AG04450 (cell line): ENCODE results near the gene DOCK3. TPM values are rescaled to one million over a fixed set of nuclear protein-coding genes. Genes with fewer than 3 reads are reported as not detected.

ENCODE experiments used
- CTCF ChIA-PET: fragments of 300-600, 350-600 bp; formaldehyde crosslinking; extraction: SDS; loops from one replicate; lab custom pipeline; 2022; ENCODE audit warnings: antibody characterized with exemption, inconsistent platforms; lab: Charles Lee
- POLR2A ChIA-PET: fragments of 350-600 bp; formaldehyde crosslinking; extraction: SDS; loops from one replicate; lab custom pipeline; 2021; ENCODE audit warnings: antibody characterized with exemption, inconsistent platforms; lab: Yijun Ruan, JAX
- DNase-seq: peaks from one replicate; pipeline ENCODE4 v3.0.0-alpha.2; 2011; ENCODE audit warnings: low read depth, low spot score
- H3K27ac ChIP-seq: one replicate; pipeline ENCODE4 v1.5.1; 2012; ENCODE audit warnings: low read depth, low read length, control low read depth
- H3K27me3 ChIP-seq: one replicate; pipeline ENCODE4 v1.6.0; 2012; ENCODE audit warnings: low read length; ENCODE audit not compliant: control insufficient read depth, insufficient read depth
- H3K4me3 ChIP-seq: 2 replicates; pipeline ENCODE4 v1.5.1; 2011; ENCODE audit warnings: mild to moderate bottlenecking, low read depth, low read length, control low read depth
- H3K9me3 ChIP-seq: 2 replicates; pipeline ENCODE4 v1.5.1; 2012; ENCODE audit warnings: low read length; ENCODE audit not compliant: control insufficient read depth, insufficient read depth
- CTCF ChIP-seq: IDR thresholded peaks from 2 replicates; pipeline ENCODE4 v1.5.1; 2011; ENCODE audit warnings: low read depth, low read length, control low read depth, inconsistent platforms
- polyA plus RNA-seq: library from polyadenylated mRNA; depleted of rRNA; stranded (reverse); fragments of >200 nt; gene quantifications from 2 replicates; pipeline ENCODE4 v1.2.3, GENCODE V29; 2011

DOCK3 gene
- polyA plus RNA-seq, 1 experiment = 0.07 TPM

- no peaks in the 10 kb centered on the region; the same call in 1 of the 2 replicates for H3K9me3 ChIP-seq
- H3K4me3 ChIP-seq = no peak overlapping the region
- ChIA-PET CTCF (interaction anchor here (0.8 to 2.8 kb wide), 2 partner anchors 11 to 283 kb away, joined by 3 to 9 read pairs; no protein-coding TSS in a partner anchor), POLR2A (interaction anchor here (0.5 kb wide), 1 partner anchor 117 kb away, joined by 6 read pairs; the partner anchor contains the start of gene DCAF1)
- H3K27ac ChIP-seq = no peak overlapping the region
- no peaks in the 10 kb centered on the region for H3K27me3 ChIP-seq
- no peak for TF ChIP-seq CTCF
- DNase-seq = no peak
These were observed 708.3 kb downstream of the DOCK3 start for GRCh38 chr3:51382947-51383578.

DNA sequence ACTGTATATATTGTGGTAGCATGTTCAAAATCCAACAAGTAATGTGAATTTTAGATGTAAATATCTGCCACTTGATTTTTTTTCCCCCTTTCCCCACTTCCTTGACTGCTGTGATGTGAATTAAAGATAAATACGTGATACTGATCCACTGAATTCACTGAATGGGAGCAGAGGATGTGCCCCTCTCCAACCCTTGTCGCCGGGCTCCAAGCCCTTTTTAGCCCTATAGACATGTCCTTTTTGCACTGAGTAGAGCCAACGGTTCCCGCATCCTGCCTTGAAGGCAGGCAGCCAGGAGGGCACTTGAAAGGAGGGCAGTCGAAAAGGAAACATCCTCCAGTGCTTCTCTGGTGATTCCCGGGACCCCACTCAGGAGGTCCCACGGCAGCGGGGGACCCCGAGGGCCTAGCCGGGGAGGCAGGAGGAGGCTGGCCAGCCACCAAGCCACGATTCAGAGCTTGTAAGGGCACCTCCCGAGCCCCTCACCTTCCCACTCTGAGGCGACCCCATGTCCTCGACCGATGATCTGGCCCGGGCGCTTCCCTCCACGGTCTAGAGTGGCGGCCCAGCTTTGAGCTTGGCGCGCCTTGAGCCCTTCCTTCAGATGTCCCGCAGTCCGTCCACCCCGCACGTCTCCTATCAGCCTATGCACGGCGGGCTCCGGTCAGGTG, 709.5 kb downstream of the DOCK3 start:
- no peak for TF ChIP-seq CTCF
- ChIA-PET POLR2A (interaction anchor here (1.6 to 1.8 kb wide), 2 partner anchors 44 to 815 kb away, joined by 8 to 9 read pairs; partner anchors contain the start of gene HEMK1), CTCF (interaction anchor here (2.8 to 6.7 kb wide), 2 partner anchors 284 to 768 kb away, joined by 9 to 39 read pairs; no protein-coding TSS in a partner anchor)
- no peak for DNase-seq
- peak overlapping the region; percentile 97 for H3K4me3 ChIP-seq
- no peaks in the 10 kb centered on the region for H3K27me3 ChIP-seq
- H3K27ac ChIP-seq = peak overlapping the region; percentile 85
- H3K9me3 ChIP-seq = no peaks in the 10 kb centered on the region; the same call in 1 of the 2 replicates

- DNase-seq = peak; percentile 94
- Histone ChIP-seq H3K4me3 (peak within 1 kb of the TSS; percentile 97), H3K27ac (peak within 1 kb of the TSS; percentile 85), H3K27me3 (no peaks in the 10 kb centered on the region), H3K9me3 (no peaks in the 10 kb centered on the region; the same call in 1 of the 2 replicates)
- no peak for TF ChIP-seq CTCF
- ChIA-PET CTCF (interaction anchor here (1.8 to 6.7 kb wide), 4 partner anchors 44 to 769 kb away, joined by 6 to 39 read pairs (median 8); no protein-coding TSS in a partner anchor), POLR2A (interaction anchor here (0.6 to 1.8 kb wide), 13 partner anchors 9 to 816 kb away, joined by 3 to 9 read pairs (median 4); partner anchors contain the start of genes HEMK1, MAPKAPK3 and RRP9)
These were observed 710.2 kb downstream of the DOCK3 start, which contains the start of gene MANF for GRCh38 chr3:51384726-51385473. Gene MANF (plus strand): TSS chr3:51385291. CDS start chr3:51385343, 52 bp downstream.

GRCh38 chr3:51385621-51386091, 710.9 kb downstream of the DOCK3 start:
- Histone ChIP-seq H3K27me3 (no peaks in the 10 kb centered on the region), H3K4me3 (peak overlapping the region; percentile 84), H3K27ac (no peak overlapping the region), H3K9me3 (no peaks in the 10 kb centered on the region; the same call in 1 of the 2 replicates)
- CTCF ChIA-PET = interaction anchor here (1.4 to 6.7 kb wide), 4 partner anchors 45 to 770 kb away, joined by 5 to 39 read pairs (median 6); no protein-coding TSS in a partner anchor
- POLR2A ChIA-PET = interaction anchor here (0.6 to 1.8 kb wide), 9 partner anchors 8 to 817 kb away, joined by 3 to 9 read pairs (median 8); partner anchors contain the start of genes HEMK1, MAPKAPK3 and RRP9
- TF ChIP-seq CTCF = no peak
- no peak for DNase-seq
